LoVo (cell line): Measurements from ENCODE around the gene DUSP19.
"Not testable (repeated sequence)": the region's sequence is repeated elsewhere in the genome, so short reads cannot be mapped to it uniquely, and the experiment has no call there.

ENCODE experiments used
- DNase-seq: peaks from one replicate; pipeline ENCODE4 v3.0.0-alpha.2; 2016; ENCODE audit warnings: low spot score

Gene DUSP19

DNA sequence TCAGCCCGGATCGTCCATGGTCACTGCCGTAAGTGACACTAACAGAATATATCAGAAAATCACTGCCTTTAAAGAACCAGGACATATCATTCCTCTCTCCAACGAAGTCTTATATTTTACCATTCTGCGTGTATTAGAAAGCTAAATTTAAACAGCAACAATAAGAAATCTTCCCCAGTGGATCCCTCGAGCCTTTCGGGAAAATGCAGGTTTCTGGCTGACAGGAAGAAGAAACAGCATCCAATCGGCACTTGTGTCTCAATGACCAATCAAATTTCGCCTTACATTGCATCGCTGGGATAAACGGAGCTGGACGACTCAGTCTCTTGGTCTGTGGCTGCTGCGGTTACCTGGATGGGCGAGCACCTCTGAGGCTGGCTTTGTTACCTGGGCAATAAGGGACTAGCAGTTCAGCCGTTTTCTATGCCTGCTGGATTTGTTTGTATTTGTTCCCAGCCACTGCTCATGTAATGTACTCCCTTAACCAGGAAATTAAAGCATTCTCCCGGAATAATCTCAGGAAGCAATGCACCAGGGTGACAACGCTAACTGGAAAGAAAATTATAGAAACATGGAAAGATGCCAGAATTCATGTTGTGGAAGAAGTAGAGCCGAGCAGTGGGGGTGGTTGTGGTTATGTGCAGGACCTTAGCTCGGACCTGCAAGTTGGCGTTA, at the start of gene DUSP19:
DUSP19 (plus strand) TSS at position 284 of the 675 bp plus-strand sequence; CDS start at position 471, 187 bp downstream.
- peak; percentile 94 for DNase-seq

GRCh38 chr2:183029219-183029618, 49.3 kb upstream of the DUSP19 start:
- DNase-seq, result no peak

- DNase-seq, result no peak
Observed at GRCh38 chr2:183031911-183032794, 46.4 kb upstream of the DUSP19 start.

DNA sequence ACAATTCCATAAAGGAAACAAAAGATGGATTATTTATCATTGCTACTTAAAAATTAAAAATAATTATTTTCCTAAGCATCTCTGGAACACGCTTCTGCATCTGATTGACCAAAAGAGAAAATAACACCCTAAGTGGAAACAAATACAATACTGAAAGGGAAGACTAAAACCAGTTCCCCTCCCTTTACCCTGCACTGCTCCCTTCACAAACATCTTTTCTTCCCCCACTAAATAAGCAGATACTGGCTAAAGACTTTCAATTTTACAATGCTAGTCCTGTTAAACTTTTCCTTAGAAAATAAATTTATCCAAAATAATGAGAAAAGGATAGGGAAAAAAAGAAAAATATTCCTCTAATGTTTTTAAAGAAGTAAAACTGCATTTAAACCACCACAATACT, 44.6 kb upstream of the DUSP19 start:
- no peak for DNase-seq

DNA sequence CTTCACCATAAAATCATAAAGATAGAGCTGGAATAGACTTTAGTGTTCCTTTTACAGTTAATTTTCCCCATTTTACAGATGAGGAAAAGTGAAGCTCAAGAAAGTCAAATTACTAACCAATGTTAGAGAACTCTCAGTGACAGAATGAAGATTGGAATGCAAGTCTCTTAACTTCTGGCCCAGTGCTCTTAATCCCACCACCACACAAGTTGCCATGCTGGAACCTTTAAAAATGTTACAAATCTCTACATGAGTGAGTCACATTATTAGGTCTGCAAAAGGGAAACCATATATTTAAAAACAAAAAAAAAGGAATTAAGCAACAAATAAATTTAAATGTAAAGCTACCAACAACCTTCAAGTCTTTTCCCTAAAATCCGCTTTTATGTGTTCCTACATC, 43.7 kb upstream of the DUSP19 start:
- DNase-seq, result no peak

- no peak for DNase-seq
Observed at GRCh38 chr2:183035298-183035953, 43.1 kb upstream of the DUSP19 start.

DNA sequence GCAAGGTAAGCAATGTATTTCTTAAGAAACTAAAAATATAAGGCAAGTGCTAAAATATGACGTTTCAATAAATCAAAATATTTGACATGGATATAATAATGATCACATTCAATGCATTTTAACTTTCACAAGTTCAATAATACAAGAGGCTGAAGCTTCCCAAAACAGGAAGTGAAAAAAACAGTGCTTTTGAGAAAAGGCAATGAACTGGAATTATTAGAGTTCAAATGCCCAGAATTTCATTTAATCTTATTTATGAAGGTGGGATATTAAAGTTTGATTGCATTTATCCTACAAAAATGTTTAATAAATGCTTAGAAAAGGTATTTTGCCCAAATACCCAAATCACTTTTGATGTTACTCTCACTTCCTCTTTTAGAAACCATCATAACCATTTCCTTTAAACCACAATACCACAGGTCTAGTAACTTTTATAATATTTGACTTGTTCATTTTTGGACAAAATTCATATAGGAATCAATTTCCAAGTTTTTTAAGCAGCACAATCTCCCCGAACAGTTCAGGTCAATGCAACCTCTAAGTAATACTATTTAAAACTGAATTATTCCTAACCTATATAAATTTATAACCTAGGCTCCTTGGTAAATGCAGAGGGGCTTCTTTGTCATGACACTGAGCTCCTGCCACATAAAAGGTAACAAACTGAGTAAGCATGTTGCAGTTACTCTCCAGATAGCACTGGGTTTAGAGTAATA, 42.4 kb upstream of the DUSP19 start:
- no peak for DNase-seq

DNA sequence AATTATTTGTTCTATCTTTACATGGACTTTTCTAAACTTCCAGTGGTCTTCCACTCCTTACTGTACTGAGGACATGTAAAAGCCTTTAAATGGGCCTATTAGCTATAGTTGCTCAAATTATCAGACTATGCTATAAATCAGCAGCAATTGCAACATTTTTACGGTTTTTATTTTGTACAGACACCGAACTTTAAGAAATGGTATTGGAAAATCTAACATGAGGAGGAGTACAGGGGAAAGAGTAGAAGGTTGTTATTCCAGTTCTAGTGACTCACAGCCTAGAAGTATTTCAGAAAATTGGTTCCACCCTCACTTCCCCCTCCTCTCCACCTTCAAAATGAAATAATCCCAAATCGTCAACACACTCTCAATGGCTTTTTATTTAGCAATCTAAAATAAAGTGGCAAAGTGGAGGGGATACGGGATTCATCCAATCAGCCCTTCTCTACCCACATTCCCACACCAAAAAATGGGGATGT, 41.4 kb upstream of the DUSP19 start:
- peak; percentile 51 for DNase-seq

- DNase-seq, result peak; percentile 46
Observed at GRCh38 chr2:183037553-183038340, 40.8 kb upstream of the DUSP19 start.

GRCh38 chr2:183038341-183039300, 39.9 kb upstream of the DUSP19 start, which contains the start of gene NCKAP1:
Gene NCKAP1, minus strand, starts transcription at chr2:183038457. Its CDS starts 358 bp downstream, at chr2:183038099.
- peak; percentile 88 for DNase-seq

GRCh38 chr2:183040604-183041003, 37.9 kb upstream of the DUSP19 start:
- DNase-seq, result no peak

DNA sequence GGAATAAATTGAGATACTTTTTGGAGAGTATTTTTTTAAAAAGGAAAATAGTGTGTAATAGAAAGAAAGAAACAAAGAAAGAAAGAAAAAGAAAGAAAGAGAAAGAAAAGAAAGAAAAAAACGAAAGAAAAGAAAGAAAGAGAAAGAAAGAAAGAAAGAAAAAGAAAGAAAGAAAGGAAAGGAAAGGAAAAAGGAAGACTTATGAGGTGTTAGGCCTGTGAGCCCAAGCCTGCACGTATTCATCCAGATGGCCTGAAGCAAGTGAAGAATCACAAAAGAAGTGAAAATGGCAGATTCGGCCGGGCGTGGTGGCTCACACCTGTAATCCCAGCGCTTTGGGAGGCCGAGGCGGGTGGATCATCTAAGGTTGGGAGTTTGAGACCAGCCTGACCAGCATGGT, 35.0 kb upstream of the DUSP19 start:
- DNase-seq, result not testable (repeated sequence)

- DNase-seq, result not testable (repeated sequence)
Observed at GRCh38 chr2:183047486-183048125, 30.9 kb upstream of the DUSP19 start.

- no peak for DNase-seq
Observed at GRCh38 chr2:183049420-183049819, 29.1 kb upstream of the DUSP19 start.

- no peak for DNase-seq
Observed at GRCh38 chr2:183057333-183057985, 21.1 kb upstream of the DUSP19 start.

DNA sequence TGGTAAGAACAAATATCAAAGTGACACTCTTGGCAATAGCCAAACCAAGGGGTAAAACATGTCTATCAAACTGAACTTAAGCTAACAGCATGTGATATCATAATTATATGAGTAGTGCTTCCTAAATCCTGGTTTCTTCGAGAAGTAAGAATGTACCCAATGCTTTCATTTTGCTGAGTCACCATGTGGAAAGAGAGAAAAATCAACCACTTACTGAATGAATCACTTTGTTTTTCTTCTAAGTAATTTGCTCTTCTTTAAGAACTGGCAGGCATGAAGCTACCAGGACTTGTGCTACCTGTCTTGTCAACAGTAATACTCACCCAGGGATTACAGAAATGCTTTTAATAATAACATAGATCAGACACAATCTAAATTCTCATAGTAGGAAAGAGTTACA, 19.0 kb upstream of the DUSP19 start:
- DNase-seq, result peak; percentile 24

DNA sequence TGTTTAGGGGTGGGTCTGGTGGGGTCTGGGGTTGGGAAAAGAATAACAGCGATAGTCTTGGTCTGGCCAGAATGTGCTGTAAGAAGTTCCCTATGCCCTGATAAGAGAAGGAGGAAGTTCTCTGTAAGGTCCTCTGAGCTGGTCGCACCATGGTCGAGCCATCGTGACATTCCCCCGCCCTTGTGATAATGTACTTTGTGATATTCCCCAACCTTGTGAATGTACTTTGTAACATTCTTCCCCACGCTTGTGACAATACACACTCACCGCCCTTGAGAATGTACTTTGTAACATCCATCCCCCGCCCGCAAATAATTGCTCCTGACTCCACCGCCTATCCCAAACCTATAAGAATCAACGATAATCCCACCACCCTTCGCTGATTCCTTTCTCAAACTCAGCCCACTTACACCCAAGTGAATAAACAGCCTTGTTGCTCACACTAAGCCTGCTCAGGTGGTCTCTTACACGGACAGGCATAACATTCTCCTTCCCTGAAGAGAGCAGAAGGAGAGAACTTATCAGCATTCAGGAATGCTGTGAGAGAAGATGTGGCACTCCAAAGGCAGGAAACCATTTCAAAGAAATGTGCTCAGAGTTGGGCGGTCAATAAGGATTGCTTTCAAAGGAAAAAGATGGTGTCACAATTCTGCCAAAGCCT, 17.8 kb upstream of the DUSP19 start:
- DNase-seq, result no peak

DNA sequence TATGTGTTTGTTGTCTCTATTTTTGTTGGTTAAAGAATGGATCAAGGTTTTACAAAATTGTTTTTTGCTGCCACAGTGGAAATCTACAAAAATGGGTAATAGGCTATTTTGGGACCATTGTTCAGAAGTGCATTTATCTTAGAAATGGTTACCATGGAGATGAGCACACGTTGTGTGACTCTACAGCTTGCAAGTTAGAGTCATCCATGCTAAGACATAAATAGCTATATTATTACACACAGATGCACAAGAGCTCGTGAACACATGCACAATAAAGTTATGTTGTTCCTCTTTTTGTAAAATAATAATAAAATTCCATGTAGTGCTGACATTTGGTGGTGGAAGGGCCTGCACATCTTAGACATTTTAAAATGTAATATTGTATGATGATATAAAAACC, 15.5 kb upstream of the DUSP19 start:
- DNase-seq, result no peak
